HepG2 (cell line): ENCODE results near the gene ETS2. TPM values are rescaled to one million over a fixed set of nuclear protein-coding genes. Genes with fewer than 3 reads are reported as not detected.

Experiments
- BRD4 ChIP-seq: sonication (generic); formaldehyde crosslinking; IDR thresholded peaks from 2 replicates; pipeline ENCODE4 v1.4.0; 2020; ENCODE audit warnings: missing genetic modification reagents
- CHD4 ChIP-seq: fragments of 200-600 bp; sonication (generic); IDR thresholded peaks from 2 replicates; pipeline ENCODE4 v1.7.0; 2017; ENCODE audit warnings: mild to moderate bottlenecking, low read length, borderline replicate concordance
- ERF ChIP-seq: IDR thresholded peaks from 2 replicates; pipeline ENCODE4 v1.6.1; 2018; ENCODE audit warnings: missing biosample characterization, missing genetic modification reagents
- HDAC2 ChIP-seq: sonication (generic); formaldehyde crosslinking; IDR thresholded peaks from 2 replicates; pipeline ENCODE4 v1.4.0; 2020; ENCODE audit warnings: missing genetic modification reagents
- JUN ChIP-seq: sonication (generic); formaldehyde crosslinking; IDR thresholded peaks from 2 replicates; pipeline ENCODE4 v1.4.0; 2020; ENCODE audit warnings: mild to moderate bottlenecking, missing genetic modification reagents
- POGK ChIP-seq: sonication (generic); formaldehyde crosslinking; conservative IDR thresholded peaks from 2 replicates; pipeline ENCODE4 v1.8.0; 2022; ENCODE audit warnings: mild to moderate bottlenecking, moderate library complexity, missing genetic modification reagents
- SOX6 ChIP-seq, 2 experiments: fragments of 450-650 bp in 1 of 2; sonication (generic) in 1 of 2; formaldehyde crosslinking in 1 of 2; IDR thresholded peaks; 2 replicates each; pipeline versions ENCODE4 v1.4.0 to v1.6.1; 2017 to 2020; ENCODE audit warnings: antibody characterized with exemption in 1 of 2, mild to moderate bottlenecking in 1 of 2, missing genetic modification reagents in 1 of 2
- SP5 ChIP-seq: IDR thresholded peaks from 2 replicates; pipeline ENCODE4 v1.6.1; 2016; ENCODE audit warnings: low read depth, borderline replicate concordance
- TFE3 ChIP-seq: IDR thresholded peaks from 2 replicates; pipeline ENCODE4 v1.6.1; 2016
- YEATS2 ChIP-seq: sonication (generic); formaldehyde crosslinking; IDR thresholded peaks from 2 replicates; pipeline ENCODE4 v1.4.0; 2020; ENCODE audit warnings: missing genetic modification reagents, borderline replicate concordance
- ZNF253 ChIP-seq: sonication (generic); formaldehyde crosslinking; IDR thresholded peaks from 2 replicates; pipeline ENCODE4 v1.8.0; 2022; ENCODE audit warnings: mild to moderate bottlenecking, missing genetic modification reagents, borderline replicate concordance
- ZNF292 ChIP-seq: sonication (generic); formaldehyde crosslinking; IDR thresholded peaks from 2 replicates; pipeline ENCODE4 v1.8.1; 2022; ENCODE audit warnings: mild to moderate bottlenecking, low read depth, missing genetic modification reagents, borderline replicate concordance
- ZNF331 ChIP-seq: sonication (generic); formaldehyde crosslinking; IDR thresholded peaks from 2 replicates; pipeline ENCODE4 v1.4.0; 2020; ENCODE audit warnings: missing genetic modification reagents
- ZNF501 ChIP-seq: sonication (generic); formaldehyde crosslinking; IDR thresholded peaks from 2 replicates; pipeline ENCODE4 v1.5.1; 2020; ENCODE audit warnings: mild to moderate bottlenecking, moderate library complexity, missing genetic modification reagents
- ZNF546 ChIP-seq: sonication (generic); formaldehyde crosslinking; conservative IDR thresholded peaks from 2 replicates; pipeline ENCODE4 v1.8.1; 2023; ENCODE audit warnings: mild to moderate bottlenecking, missing genetic modification reagents
- ZNF589 ChIP-seq: sonication (generic); formaldehyde crosslinking; conservative IDR thresholded peaks from 2 replicates; pipeline ENCODE4 v1.8.0; 2022; ENCODE audit warnings: mild to moderate bottlenecking, moderate library complexity, missing genetic modification reagents
- ZNF609 ChIP-seq: sonication (generic); formaldehyde crosslinking; IDR thresholded peaks from 2 replicates; pipeline ENCODE4 v1.4.0; 2020; ENCODE audit warnings: mild to moderate bottlenecking, missing genetic modification reagents, borderline replicate concordance
- ZNF644 ChIP-seq: IDR thresholded peaks from 2 replicates; pipeline ENCODE4 v1.6.1; 2016; ENCODE audit warnings: low read depth
- ZNF678 ChIP-seq: sonication (generic); formaldehyde crosslinking; IDR thresholded peaks from 2 replicates; pipeline ENCODE4 v1.4.0; 2020; ENCODE audit warnings: mild to moderate bottlenecking, missing genetic modification reagents
- ZSCAN25 ChIP-seq: sonication (generic); formaldehyde crosslinking; IDR thresholded peaks from 2 replicates; pipeline ENCODE4 v1.8.0; 2022; ENCODE audit warnings: mild to moderate bottlenecking, missing genetic modification reagents
- polyA plus RNA-seq, 8 experiments: library from polyadenylated mRNA; depleted of rRNA in 3 of 8; stranded (reverse) in 7 of 8; unstranded in 1 of 8; fragments of >200 nt; fragmentation: Illumina TruSeq in 4 of 8; extraction: Trizol in 4 of 8; gene quantifications; 2 replicates each; pipeline versions ENCODE4 v1.2.1 to v1.2.3, GENCODE V29; 2011 to 2016; ENCODE audit warnings: low read depth in 4 of 8, missing spikeins in 1 of 8, mixed read lengths in 1 of 8; ENCODE audit not compliant: insufficient read depth in 1 of 8
- total RNA-seq, 5 experiments: library from RNA; depleted of rRNA; stranded (reverse); fragments of >200 nt; fragmentation: Illumina TruSeq; extraction: Trizol; gene quantifications; 2 replicates each; pipeline ENCODE4 v1.2.3, GENCODE V29; 2016; ENCODE audit warnings: low read depth in 1 of 5

ETS2 gene
- total and polyA plus RNA-seq, 2 of the 13 experiments (the other 11 are each of a cell fraction or from before 2014, with no cell fraction given) = 24.6 to 64.4 TPM

DNA sequence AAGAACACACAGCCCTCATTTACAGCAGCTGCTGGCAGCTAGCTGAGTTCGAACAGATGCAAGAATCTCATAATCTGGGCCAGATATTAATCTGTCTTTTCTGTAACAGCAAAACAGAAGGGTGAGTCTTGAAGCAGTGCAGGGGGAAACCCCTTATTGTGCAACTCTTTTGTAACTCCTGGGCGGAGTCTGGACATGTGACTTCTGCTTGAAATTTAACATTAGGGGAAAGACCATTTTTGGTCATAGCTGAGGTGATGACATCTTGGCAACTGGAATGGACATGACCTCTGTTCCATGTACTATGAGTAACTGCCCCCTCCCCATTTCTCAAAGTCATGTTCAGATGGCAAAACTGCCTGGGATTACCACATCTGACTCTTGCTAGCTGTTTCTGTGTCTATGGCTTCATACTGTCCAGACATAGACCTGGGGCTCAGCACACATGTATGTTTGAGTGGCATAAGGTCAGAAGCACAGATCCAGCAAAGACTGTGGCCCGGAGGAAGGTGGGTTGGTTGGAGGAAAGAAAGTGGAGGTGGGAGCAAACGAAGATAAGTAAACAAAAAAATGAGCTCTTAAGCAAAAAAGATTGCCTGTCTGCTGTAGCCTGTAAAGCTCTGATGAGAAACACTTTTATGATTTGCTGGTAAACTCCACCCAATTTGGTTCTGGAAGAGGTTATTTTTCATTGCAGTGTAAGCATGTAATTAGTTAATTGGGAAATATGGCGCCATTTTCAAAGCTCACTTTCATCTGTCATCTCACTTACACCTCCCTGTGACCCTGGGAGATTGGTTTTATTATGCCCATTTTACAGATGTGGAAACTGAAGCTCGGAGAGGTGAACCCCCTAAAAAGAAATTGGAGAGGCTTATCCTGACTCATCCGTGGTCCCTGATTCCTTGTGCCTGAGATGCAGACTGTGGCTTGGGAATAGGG lies 26.1 kb downstream of the ETS2 start (continued):
- TF ChIP-seq SOX6 (IDR thresholded peaks at IDR 0.05) = no peak
- TF ChIP-seq SOX6 (CRISPR knock-in tag; IDR thresholded peaks at IDR 0.05) = peak; percentile 89
- peak; percentile 81 for TF ChIP-seq SP5 (CRISPR knock-in tag)
- TF ChIP-seq ZNF609 = peak; percentile 70; the same call in 1 of the 2 replicates
- TF ChIP-seq ZNF292 (CRISPR knock-in tag) = peak; percentile 71; the same call in 1 of the 2 replicates
- peak; percentile 53; the same call in 1 of the 2 replicates for TF ChIP-seq POGK
- TF ChIP-seq CHD4 = peak; percentile 66
- peak; percentile 21; the same call in 1 of the 2 replicates for TF ChIP-seq YEATS2
- TF ChIP-seq ZNF253 = no peak
- peak; percentile 75 for TF ChIP-seq ERF
- peak; percentile 97 for TF ChIP-seq TFE3 (CRISPR knock-in tag)
- TF ChIP-seq JUN = peak; percentile 88
- TF ChIP-seq ZSCAN25 (CRISPR knock-in tag) = peak; percentile 47; the same call in 1 of the 2 replicates
- no peak for TF ChIP-seq ZNF546 (CRISPR knock-in tag)
- peak; percentile 17 for TF ChIP-seq ZNF644 (CRISPR knock-in tag)
- TF ChIP-seq ZNF501 (CRISPR knock-in tag) = peak; percentile 40; the same call in 1 of the 2 replicates
- peak; percentile 66 for TF ChIP-seq HDAC2 (CRISPR knock-in tag)
- no peak for TF ChIP-seq ZNF678 (CRISPR knock-in tag)
- peak; percentile 60; the same call in 1 of the 2 replicates for TF ChIP-seq ZNF331 (CRISPR knock-in tag)
- no peak for TF ChIP-seq ZNF589 (CRISPR knock-in tag)
- TF ChIP-seq BRD4 = no peak
